GM18505 (cell line): ENCODE results near the gene CENPQ.

ENCODE experiments used
- ATAC-seq: cut with Tn5 transposase; IDR thresholded peaks from one replicate; pipeline ENCODE4 v1.9.1; 2021; ENCODE audit not compliant: unreplicated experiment
- POLR2A ChIP-seq: IDR thresholded peaks from 4 replicates; pipeline ENCODE4 v1.6.1; 2011; ENCODE audit warnings: borderline replicate concordance; ENCODE audit not compliant: insufficient read depth, insufficient read length; ENCODE audit errors: extremely low read depth

The CENPQ gene

DNA sequence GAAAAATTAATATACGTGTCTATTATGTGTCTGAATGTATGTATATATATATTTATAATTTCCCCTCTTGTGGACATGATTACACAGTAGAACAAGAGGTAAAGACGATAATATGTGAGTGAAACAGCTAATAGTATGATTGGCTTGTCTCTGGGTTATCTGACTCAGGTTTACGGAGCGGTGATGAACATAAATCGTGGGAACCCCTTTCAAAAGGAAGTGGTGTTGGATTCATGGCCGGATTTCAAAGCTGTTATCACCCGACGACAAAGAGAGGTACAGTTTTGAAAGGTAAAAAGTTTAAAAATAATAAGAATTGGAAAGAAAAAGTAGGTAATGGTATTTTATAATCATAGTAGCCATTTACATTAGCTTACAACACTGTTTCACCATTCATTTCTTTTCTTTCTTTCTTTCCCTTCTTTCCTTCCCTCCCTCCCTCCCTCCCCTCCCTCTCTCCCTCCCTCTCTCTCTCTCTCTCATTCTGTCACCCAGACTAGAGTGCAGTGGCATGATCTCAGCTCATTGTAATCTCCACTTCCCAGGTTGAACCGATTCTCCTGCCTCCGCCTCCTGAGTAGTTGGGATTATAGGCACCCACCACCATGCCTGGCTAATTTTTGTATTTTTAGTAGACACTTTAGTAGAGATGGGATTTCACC, 52.4 kb downstream of the CENPQ start:
- no peak for TF ChIP-seq POLR2A
- ATAC-seq, result no peak

DNA sequence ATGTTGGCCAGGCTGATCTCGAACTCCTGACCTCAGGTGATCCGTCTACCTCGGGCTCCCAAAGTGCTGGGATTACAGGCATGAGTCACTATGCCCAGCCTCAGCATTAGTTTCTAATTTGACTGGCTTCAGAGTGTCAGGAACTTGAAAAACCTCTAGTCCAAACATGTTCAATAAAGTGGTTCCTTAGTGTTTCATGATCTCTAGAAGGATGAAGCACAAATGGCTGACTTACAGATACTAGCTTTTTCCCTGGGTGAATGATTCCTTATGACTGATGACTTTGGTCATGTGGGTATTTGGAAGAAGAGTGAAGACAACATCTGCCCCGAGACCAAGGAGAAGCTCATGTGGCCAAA, 53.0 kb downstream of the CENPQ start:
- ATAC-seq, result no peak
- no peak for TF ChIP-seq POLR2A

DNA sequence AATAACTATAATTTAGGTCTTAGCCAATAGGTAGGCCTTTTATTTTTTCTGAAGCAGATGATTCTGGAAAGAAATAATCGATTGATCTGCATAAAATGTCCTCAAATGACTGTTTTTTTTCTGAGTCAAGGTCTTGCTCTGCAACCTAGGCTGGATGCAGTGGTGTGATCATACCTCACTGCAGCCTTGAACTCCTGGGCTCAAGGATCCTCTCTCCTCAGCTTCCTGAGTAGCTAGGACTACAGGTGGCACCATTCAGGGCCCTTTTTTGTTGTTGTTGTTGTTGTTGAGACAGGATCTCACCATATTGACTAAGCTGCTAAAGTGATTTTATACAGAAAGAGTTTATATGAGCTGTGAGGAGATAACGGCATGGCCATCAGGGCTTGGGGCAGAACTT, 54.7 kb downstream of the CENPQ start:
- TF ChIP-seq POLR2A, result no peak
- ATAC-seq, result no peak

DNA sequence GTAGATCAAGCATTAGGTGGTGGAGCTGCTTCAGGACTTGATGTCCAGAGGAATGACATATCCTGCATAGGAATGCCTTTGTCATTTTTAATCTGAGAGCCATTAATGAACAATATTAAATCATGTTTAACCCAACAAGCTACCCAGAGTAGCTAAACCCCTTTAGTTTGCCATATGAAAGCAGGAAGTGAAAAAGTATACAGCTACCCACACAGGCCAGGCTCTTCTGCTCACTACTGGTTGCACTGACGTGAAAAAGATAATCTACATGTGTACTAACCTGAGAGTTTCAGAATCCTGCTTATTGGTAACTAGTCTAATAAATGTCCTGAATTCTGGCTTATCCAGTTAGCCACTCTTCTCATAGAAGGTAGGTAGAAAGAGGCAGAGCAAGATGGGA, 56.5 kb downstream of the CENPQ start:
- no peak for TF ChIP-seq POLR2A
- ATAC-seq, result peak; percentile 95

DNA sequence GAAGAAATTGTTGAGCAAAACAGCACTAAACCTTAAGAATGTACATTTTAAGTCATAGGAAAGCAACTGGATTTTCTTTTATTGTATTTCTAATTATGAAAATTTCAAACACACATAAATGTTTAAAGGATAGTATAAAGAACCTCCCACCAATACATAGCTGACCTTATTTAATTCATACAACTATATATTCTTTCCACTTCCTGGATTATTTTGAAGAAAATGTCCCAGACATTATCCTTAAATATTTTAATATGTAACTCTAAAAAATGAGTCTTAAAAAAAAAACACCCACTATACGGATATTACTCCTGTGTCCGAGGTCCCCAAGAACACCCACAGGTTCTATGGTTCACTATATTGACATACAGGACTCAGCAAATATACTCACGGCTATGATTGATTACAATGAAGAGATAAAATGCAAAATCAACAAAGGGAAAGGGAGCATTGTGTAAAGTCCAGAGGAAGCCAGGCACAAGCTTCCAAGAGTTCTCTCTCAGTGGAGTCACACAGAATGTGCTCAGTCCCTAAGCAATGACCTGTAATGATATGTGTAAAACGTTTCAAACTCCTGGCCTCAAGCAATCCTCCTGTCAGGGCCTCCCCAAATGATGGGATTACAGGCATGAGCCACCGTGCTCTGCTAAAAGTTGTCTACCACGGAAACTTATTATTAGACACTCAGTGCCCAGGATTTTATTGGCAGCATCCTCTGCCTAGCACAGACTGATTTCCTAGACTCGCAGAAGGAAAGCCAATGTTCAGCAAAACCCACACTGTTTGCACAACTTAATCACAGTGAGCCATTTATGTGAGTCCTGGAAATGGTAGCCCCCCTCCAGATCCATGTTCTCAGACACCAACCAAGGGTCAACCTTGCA, 59.8 kb downstream of the CENPQ start:
- no peak for TF ChIP-seq POLR2A
- no peak for ATAC-seq

DNA sequence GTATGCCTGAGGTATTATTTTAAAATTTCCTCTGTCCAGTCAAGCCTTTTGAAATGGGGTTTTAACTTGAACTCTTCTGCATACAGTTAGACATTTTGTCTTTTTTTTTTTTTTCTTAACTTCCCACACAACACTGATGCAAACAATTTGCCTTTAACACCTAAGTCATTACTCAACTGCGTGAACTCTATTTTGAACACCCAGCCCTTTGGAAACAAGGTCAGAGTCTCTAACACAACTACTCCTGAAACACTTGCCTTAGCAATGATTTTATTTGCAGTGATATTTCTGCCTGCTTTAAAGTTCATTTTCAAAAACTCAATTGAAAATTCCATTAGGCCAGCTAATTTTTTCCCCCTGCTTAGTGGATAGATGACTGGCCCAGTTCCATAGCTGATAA, 60.7 kb downstream of the CENPQ start:
- TF ChIP-seq POLR2A, result no peak
- no peak for ATAC-seq

DNA sequence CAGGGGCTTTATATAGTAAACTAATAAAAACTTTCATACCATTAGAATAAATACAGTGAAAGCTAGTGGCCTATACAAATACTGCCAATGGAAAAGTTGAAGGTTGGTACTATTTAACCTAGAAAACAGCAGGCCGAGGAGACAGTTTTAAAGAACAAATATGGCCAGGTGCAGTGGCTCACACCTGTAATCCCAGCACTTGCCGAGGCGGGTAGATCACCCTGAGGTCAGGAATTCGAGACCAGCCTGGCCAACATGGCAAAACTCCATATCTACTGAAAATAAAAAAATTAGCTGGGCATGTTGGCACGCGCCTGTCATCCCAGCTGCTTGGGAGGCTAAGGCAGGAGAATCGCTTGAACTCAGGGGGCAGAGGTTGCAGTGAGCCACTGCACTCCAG, 61.4 kb downstream of the CENPQ start:
- ATAC-seq, result no peak
- no peak for TF ChIP-seq POLR2A

DNA sequence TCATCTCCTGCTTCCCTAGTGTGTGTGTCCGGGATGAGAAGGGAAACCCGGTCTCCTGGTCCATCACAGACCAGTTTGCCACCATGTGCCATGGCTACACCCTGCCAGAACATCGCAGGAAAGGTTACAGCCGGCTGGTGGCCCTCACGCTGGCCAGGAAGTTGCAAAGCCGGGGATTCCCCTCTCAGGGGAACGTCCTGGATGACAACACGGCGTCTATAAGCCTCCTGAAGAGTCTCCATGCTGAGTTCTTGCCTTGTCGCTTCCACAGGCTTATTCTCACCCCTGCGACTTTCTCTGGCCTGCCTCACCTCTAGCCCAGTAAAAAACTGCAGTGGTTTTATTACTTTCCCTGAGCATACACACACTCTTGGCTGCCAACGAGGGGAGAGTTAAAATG, 63.4 kb downstream of the CENPQ start:
- no peak for TF ChIP-seq POLR2A
- no peak for ATAC-seq

DNA sequence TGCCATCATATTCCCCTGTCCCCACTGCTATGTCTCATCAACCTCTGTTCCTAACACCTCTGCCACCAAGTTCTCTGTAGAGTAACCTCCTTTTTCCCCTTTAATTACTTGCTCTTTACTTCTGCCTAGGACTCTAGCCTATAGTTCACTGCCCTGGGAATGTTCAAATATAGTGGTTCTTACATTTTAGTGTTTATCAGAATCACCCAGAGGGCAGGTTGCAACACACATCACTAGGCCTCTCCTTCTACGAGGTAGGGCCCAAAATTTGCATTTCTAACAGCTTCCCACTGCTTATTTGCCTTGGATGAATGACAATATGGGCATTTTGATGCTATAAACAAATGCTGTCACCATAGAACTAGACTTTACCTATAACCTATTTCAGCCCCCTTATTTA, 64.2 kb downstream of the CENPQ start:
- no peak for ATAC-seq
- TF ChIP-seq POLR2A, result no peak

DNA sequence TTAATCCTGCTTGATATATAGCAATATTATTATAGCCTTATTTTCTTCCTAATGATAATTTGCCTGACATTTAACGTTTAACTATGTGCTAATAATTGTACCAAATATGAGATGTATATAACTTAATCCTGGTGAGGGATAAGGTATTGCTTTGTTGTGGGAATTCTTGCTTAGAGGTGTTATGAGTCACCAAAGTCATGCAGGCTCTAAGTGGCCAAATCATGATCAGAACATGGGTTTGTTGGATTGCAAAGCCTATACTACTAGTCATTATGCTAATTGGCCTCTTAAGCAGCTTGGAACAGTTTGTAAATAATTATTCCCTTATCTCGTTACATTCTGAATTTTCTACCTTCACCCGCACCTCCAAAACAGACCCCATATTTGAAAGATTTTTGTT, 65.4 kb downstream of the CENPQ start:
- ATAC-seq, result no peak
- TF ChIP-seq POLR2A, result no peak

DNA sequence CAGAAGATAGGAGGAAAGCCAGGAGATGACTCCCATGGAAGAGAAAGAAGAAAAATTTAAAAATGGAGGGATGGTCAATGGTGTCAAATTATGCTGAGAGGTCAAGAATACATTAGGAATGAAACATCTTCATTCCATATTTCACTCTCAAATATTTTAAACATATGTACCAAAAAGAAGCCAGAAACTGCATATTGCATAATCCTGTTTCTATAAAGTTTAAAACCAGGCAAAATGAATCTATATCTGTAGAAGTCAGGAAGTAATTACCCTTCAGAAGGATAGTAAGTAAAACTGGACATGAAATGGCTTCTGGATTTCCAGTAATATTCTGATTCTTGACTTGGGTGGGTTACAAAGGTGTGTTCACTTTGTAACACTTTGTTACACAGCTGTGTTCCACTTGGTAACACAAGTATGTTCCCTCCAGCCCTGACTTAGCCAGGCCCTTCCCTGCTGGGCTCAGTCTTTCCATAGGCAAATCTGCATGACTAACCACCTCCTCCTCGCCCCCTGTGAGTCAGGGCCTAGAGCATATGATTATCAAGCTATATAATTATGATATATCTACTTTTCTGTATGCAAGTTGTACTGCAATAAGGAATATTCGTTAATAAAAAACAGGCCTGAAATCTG, 67.1 kb downstream of the CENPQ start:
- ATAC-seq, result no peak
- TF ChIP-seq POLR2A, result no peak

DNA sequence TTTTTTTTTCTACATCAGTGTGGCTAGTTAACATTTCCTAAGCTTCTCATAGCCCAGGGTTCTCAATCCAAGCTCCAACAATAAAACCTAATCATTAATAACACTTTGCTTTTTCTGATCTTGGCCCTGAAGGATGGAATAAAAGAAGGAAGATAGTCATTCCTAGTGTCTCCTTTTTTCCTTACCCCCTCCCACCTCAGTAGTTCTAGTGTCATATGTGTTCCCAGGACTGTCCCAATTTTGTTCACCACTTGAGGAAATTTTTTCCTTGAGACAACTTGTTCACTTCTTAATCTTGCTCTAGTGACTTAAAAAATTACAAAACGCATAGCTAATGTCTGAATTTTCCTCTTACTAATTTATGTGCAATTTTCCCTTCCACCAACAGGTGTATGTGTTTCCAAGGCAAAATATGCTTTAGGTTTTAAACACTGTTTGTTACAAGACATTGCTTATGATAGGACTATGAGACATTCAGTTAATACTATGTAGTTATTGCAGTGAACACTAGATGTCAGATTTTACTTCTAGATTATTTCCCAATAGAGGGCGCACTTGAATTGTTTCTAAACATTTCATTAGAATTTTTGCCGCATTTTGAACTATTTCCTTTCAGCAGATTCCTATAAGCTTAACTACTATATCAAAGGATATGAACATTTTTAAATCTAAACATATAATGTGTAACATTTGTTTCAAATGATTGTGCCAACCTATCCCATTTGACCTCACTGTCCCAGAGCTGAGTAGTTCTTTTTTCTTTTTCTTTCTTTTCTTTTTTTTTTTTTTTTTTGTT, 68.8 kb downstream of the CENPQ start:
- no peak for TF ChIP-seq POLR2A

DNA sequence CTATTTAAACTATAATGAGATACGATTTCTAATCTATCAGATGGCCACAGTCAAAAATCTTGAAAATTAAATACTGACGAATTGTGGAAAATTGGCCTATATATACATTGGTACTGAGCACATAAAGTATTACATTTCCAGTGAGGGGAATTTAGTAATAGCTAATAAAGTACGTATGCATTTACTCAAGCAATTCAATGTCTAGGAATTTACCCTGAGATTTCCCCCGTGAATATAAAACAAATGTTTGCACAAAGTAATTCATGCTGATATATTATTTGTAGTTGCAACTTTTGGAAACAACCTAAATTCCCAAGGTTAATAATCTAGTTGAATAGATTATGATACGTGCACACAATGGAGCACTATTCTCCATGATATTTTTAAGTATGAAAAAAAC, 72.6 kb downstream of the CENPQ start:
- ATAC-seq, result no peak
- TF ChIP-seq POLR2A, result no peak

More for the DNA sequence above, 68.8 kb downstream of the CENPQ start:
- peak; percentile 95 for ATAC-seq
